ENCODE measurements around the gene ACO1.
A peak's percentile ranks its signal among the peaks of the same experiment; 100 is the strongest.
"Not testable (repeated sequence)": the region's sequence is repeated elsewhere in the genome, so short reads cannot be mapped to it uniquely, and the experiment has no call there.

The ACO1 gene

GRCh38 chr9:32351845-32352244 is 32.6 kb upstream of the ACO1 start:
- TF ChIP-seq POLR2AphosphoS5 (IDR thresholded peaks at IDR 0.05; ENCODE audit: low read depth, low read length) (no peak), TAF1 (IDR thresholded peaks at IDR 0.05; ENCODE audit: borderline replicate concordance, low read depth, low read length) (no peak), POLR2A (IDR thresholded peaks at IDR 0.05; ENCODE audit: low read depth, low read length) (no peak)
- DNase-seq (ENCODE audit: insufficient read length) (no peak), FAIRE-seq (no peak)

- FAIRE-seq; DNase-seq (ENCODE audit: insufficient read length): not testable (repeated sequence)
Measured at GRCh38 chr9:32353476-32353875, 31.0 kb upstream of the ACO1 start.

- DNase-seq (ENCODE audit: insufficient read length) (no peak), FAIRE-seq (no peak)
- no peak for TF ChIP-seq POLR2A (IDR thresholded peaks at IDR 0.05; ENCODE audit: low read depth, low read length)
- TF ChIP-seq TAF1 (IDR thresholded peaks at IDR 0.05; ENCODE audit: borderline replicate concordance, low read depth, low read length) = no peak
- no peak for TF ChIP-seq POLR2AphosphoS5 (IDR thresholded peaks at IDR 0.05; ENCODE audit: low read depth, low read length)
Measured at GRCh38 chr9:32359452-32359851, 25.0 kb upstream of the ACO1 start.

- FAIRE-seq (no peak), DNase-seq (ENCODE audit: insufficient read length) (no peak)
- TF ChIP-seq POLR2AphosphoS5 (IDR thresholded peaks at IDR 0.05; ENCODE audit: low read depth, low read length) (no peak), TAF1 (IDR thresholded peaks at IDR 0.05; ENCODE audit: borderline replicate concordance, low read depth, low read length) (no peak), POLR2A (IDR thresholded peaks at IDR 0.05; ENCODE audit: low read depth, low read length) (no peak)
Measured at GRCh38 chr9:32360983-32361673, 23.3 kb upstream of the ACO1 start.

GRCh38 chr9:32371279-32371678 is 13.2 kb upstream of the ACO1 start:
- no peak for TF ChIP-seq POLR2A (IDR thresholded peaks at IDR 0.05; ENCODE audit: low read depth, low read length)
- no peak for TF ChIP-seq TAF1 (IDR thresholded peaks at IDR 0.05; ENCODE audit: borderline replicate concordance, low read depth, low read length)
- TF ChIP-seq POLR2AphosphoS5 (IDR thresholded peaks at IDR 0.05; ENCODE audit: low read depth, low read length) = no peak
- FAIRE-seq (no peak), DNase-seq (ENCODE audit: insufficient read length) (no peak)

DNA sequence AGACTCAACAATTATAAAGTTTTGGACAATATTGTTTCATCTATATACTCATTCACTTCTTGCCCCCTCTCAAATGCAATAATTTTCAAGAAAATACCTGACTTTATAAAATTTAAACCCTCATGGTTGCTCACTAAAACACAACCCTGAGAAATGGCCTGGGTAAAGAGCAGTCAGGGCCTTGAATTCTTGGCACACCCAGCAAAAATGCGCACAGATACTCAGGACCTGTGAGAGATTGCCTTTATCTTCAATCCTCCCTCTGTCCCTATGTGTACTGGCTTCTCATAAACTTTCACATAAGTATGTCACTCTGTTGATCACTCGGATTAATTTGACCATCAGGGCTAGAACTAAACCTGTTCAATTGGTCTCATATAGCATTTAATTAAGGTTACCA is 12.8 kb upstream of the ACO1 start:
- FAIRE-seq = no peak
- DNase-seq (ENCODE audit: insufficient read length) = no peak
- TF ChIP-seq POLR2A (IDR thresholded peaks at IDR 0.05; ENCODE audit: low read depth, low read length) (no peak), POLR2AphosphoS5 (IDR thresholded peaks at IDR 0.05; ENCODE audit: low read depth, low read length) (no peak), TAF1 (IDR thresholded peaks at IDR 0.05; ENCODE audit: borderline replicate concordance, low read depth, low read length) (no peak)

DNA sequence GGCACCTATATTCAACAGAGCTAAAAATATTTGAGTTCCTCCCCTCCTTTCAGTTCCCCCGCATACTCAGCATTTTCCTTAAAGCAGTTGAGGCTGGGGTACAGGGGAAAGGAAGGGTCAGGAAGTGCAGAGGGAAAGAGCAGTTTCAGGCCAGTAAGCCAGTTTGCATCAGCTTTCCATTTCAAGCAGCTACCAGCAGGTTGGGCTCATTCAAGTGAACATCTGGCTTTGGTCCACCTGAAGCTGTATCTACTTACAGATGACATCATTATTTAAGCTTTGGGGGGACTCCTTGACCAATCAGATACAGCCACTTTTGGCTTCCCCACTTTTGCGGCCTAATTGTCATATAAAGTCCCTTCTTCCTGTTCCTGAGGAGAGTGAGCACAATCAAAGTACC is 8.2 kb upstream of the ACO1 start:
- TF ChIP-seq POLR2A (IDR thresholded peaks at IDR 0.05; ENCODE audit: low read depth, low read length) (no peak), POLR2AphosphoS5 (IDR thresholded peaks at IDR 0.05; ENCODE audit: low read depth, low read length) (no peak), TAF1 (IDR thresholded peaks at IDR 0.05; ENCODE audit: borderline replicate concordance, low read depth, low read length) (no peak)
- DNase-seq (ENCODE audit: insufficient read length) (no peak), FAIRE-seq (no peak)

DNA sequence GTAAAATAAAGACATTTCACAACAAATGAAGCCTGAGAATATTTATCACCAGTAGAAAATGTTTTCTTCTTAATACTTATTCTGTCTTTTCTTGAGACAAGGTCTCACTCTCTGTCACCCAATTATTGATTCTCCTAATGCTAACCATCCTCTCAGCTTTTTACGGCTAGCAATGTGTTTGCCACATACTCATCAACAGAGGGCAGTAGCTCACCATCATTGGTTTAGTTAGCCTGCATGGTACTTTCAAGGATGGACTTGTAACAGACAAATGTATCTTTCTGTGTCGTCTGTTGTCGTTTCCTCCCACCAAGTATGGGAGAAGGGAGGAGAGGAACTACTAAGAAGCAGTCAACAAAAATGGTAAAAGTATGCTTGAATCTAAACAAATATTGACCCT is 5.9 kb upstream of the ACO1 start:
- TF ChIP-seq POLR2AphosphoS5 (IDR thresholded peaks at IDR 0.05; ENCODE audit: low read depth, low read length) = no peak
- no peak for DNase-seq (ENCODE audit: insufficient read length)
- FAIRE-seq = peak; percentile 87

DNA sequence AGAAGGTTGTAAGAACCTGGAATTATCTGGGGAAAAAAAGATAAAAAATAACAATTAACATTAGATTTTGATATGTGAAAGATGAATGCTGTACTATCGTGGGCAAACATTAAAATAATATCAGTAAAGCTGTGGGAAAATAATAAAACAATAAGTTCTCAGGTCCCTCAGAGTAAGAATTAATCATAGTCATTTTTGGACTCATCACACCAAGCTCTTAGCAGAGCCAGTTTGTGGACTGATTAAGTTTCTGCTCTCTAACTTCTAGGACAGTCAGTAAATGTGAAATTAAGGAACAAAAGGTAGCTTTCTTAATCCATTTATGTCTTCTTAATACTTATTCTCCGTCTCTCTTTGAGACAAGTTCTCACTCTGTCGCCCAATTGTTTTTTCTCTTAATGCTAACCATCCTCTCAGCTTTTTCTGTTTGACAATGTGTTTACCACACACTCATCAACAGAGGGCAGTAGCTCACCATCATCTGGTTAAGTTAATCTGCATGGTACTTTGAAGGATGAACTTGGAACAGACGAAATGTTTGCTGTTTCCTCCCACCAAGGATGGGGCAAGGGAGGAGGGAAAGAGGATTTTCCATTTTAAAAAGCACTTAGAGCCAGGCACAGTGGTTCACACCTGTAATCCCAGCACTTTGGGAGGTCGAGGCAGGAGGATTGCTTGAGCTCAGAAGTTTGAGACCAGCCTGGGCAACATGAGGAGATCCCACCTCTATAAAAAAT is 5.3 kb upstream of the ACO1 start:
- peak; percentile 96 for FAIRE-seq
- peak; percentile 17 for DNase-seq (ENCODE audit: insufficient read length)
- TF ChIP-seq POLR2A (IDR thresholded peaks at IDR 0.05; ENCODE audit: low read depth, low read length) (no peak), TAF1 (IDR thresholded peaks at IDR 0.05; ENCODE audit: borderline replicate concordance, low read depth, low read length) (no peak), POLR2AphosphoS5 (IDR thresholded peaks at IDR 0.05; ENCODE audit: low read depth, low read length) (no peak)

- FAIRE-seq (no peak), DNase-seq (ENCODE audit: insufficient read length) (no peak)
- TF ChIP-seq POLR2A (IDR thresholded peaks at IDR 0.05; ENCODE audit: low read depth, low read length) (no peak), POLR2AphosphoS5 (IDR thresholded peaks at IDR 0.05; ENCODE audit: low read depth, low read length) (no peak), TAF1 (IDR thresholded peaks at IDR 0.05; ENCODE audit: borderline replicate concordance, low read depth, low read length) (no peak)
Measured at GRCh38 chr9:32380944-32381343, 3.5 kb upstream of the ACO1 start.

DNA sequence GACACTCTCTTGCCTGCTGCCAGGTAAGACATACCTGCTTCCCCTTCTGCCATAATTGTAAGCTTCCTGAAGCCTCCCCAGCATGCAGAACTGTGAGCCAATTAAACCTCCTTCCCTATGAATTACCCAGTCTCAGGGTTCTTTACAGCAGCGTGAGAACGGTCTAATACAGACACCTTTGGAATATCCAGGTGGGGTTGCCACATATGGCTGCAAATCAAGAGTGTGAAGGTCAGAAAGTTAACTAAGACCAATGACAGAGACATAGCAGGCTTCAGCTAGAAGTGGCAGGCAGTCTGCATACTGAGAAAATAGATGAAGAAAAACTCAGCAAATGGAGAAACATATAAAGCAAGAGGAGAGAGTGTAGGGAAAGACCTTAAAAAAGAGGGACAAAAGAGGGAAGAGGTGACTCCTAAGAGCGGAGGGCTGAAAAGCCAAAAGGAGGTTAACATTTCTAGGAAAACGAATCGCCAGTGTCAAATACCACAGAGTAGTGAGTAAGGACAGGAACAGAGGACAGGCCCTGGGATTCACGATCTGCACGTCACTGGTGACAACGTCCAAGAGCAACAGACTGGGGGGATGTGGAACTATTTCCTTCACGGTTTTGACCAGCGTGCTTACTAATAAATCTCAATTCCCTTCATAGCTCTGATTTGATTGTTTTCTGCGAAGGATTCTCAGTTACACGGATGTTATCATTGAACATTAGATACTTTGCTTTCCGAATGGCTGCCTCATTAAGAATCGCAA is 1.7 kb upstream of the ACO1 start:
- no peak for DNase-seq (ENCODE audit: insufficient read length)
- FAIRE-seq = no peak
- TF ChIP-seq POLR2A (IDR thresholded peaks at IDR 0.05; ENCODE audit: low read depth, low read length) = no peak
- TF ChIP-seq TAF1 (IDR thresholded peaks at IDR 0.05; ENCODE audit: borderline replicate concordance, low read depth, low read length) = no peak
- TF ChIP-seq POLR2AphosphoS5 (IDR thresholded peaks at IDR 0.05; ENCODE audit: low read depth, low read length) = no peak

- no peak for FAIRE-seq
- no peak for DNase-seq (ENCODE audit: insufficient read length)
- TF ChIP-seq POLR2A (IDR thresholded peaks at IDR 0.05; ENCODE audit: low read depth, low read length) (no peak), POLR2AphosphoS5 (IDR thresholded peaks at IDR 0.05; ENCODE audit: low read depth, low read length) (no peak), TAF1 (IDR thresholded peaks at IDR 0.05; ENCODE audit: borderline replicate concordance, low read depth, low read length) (no peak)
Measured at GRCh38 chr9:32384002-32384363, 460 bp upstream of the ACO1 start.
